GM23248 (cell line): Measurements from ENCODE around the gene EVI2A.

Experiments used
- EZH2 ChIP-seq: fragments of 200-600 bp; sonication (generic); IDR thresholded peaks from 2 replicates; pipeline ENCODE4 v1.6.1; 2018; ENCODE audit warnings: antibody characterized with exemption, mild to moderate bottlenecking; ENCODE audit not compliant: insufficient read depth, poor library complexity, severe bottlenecking
- EZH2phosphoT487 ChIP-seq: fragments of 200-600 bp; sonication (generic); IDR thresholded peaks from 2 replicates; pipeline ENCODE4 v1.6.1; 2018; ENCODE audit warnings: antibody characterized with exemption, moderate library complexity, mild to moderate bottlenecking, low read depth; ENCODE audit not compliant: insufficient read depth

DNA sequence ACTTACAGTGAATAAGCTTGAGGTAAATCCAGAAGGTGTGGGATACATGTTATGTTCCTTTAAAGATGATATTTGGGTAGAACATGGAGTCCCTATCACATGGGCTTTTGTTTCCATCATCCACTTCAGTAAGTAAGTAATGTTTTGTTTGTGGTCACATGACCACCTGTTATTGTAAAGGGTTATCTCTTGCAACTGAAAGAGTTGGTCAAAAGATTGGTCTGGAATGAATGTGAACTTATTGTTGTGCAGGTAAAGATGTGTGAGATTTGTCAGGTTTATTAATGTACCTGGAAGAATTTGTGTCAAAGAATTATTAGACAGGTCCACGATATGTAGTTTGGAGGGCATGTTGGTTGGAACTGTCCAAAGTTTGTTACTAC, 25.9 kb downstream of the EVI2A start:
- TF ChIP-seq EZH2: no peak
- TF ChIP-seq EZH2phosphoT487: no peak
